Neural crest cell (in vitro differentiated cells): ENCODE data around the gene FLNA. TPM values are rescaled to one million over a fixed set of nuclear protein-coding genes. Genes with fewer than 3 reads are reported as not detected.
"Not testable (repeated sequence)": the region's sequence is repeated elsewhere in the genome, so short reads cannot be mapped to it uniquely, and the experiment has no call there.

Experiments used
- DNase-seq: peaks from one replicate; pipeline ENCODE4 v3.0.0; 2021; ENCODE audit warnings: low read depth, mixed read lengths, low spot score
- H3K27ac Mint-ChIP-seq: one replicate; pipeline ENCODE4 v1.8.0; 2021; ENCODE audit warnings: mild to moderate bottlenecking, mixed read lengths; ENCODE audit not compliant: unreplicated experiment
- H3K27me3 Mint-ChIP-seq: 2 replicates; pipeline ENCODE4 v1.8.0; 2021; ENCODE audit warnings: low read depth, mild to moderate bottlenecking, mixed read lengths
- H3K36me3 Mint-ChIP-seq: 2 replicates; pipeline ENCODE4 v1.8.0; 2021; ENCODE audit warnings: low read depth, mild to moderate bottlenecking, mixed read lengths
- H3K4me1 Mint-ChIP-seq: 2 replicates; pipeline ENCODE4 v1.8.0; 2021; ENCODE audit warnings: mixed read lengths
- H3K4me3 Mint-ChIP-seq: one replicate; pipeline ENCODE4 v1.8.0; 2021; ENCODE audit warnings: mild to moderate bottlenecking, mixed read lengths
- H3K9me3 Mint-ChIP-seq: 2 replicates; pipeline ENCODE4 v1.8.0; 2021; ENCODE audit warnings: mixed read lengths
- CTCF ChIP-seq: fragments of 200-600 bp; sonication (generic); conservative IDR thresholded peaks from 2 replicates; pipeline ENCODE4 v1.5.0; 2021; ENCODE audit warnings: antibody characterized with exemption, mild to moderate bottlenecking
- total RNA-seq: library from RNA; stranded (reverse); gene quantifications from 2 replicates; pipeline ENCODE4 v1.2.1, GENCODE V29; 2021

The FLNA gene
- total RNA-seq, 1 donor from 2014 or later = 809 TPM

GRCh38 chrX:154397888-154398667 lies 23.6 kb upstream of the FLNA start, which contains the start of gene RPL10:
RPL10 (plus strand) TSS chrX:154398377; CDS start chrX:154398520, 143 bp downstream.
- peak; percentile 77 for DNase-seq
- Mint-ChIP-seq H3K4me1 (peaks cover 19% of the 10 kb centered on the region), H3K4me3 (peak within 1 kb of the TSS; percentile 96), H3K36me3 (peaks cover 18% of the 10 kb centered on the region), H3K9me3 (peaks cover 4% of the 10 kb centered on the region), H3K27me3 (peaks cover 23% of the 10 kb centered on the region), H3K27ac (peak within 1 kb of the TSS; percentile 100)
- no peak for TF ChIP-seq CTCF

GRCh38 chrX:154396973-154397887 lies 22.8 kb upstream of the FLNA start:
- peaks cover 19% of the 10 kb centered on the region for H3K4me1 Mint-ChIP-seq
- peaks cover 4% of the 10 kb centered on the region for H3K9me3 Mint-ChIP-seq
- peak; percentile 48 for DNase-seq
- H3K4me3 Mint-ChIP-seq = peak overlapping the region; percentile 96
- peaks cover 18% of the 10 kb centered on the region for H3K36me3 Mint-ChIP-seq
- TF ChIP-seq CTCF = no peak
- peaks cover 20% of the 10 kb centered on the region for H3K27me3 Mint-ChIP-seq
- H3K27ac Mint-ChIP-seq = peak overlapping the region; percentile 100

- H3K4me3 Mint-ChIP-seq, DNase-seq, H3K9me3 Mint-ChIP-seq, H3K27ac Mint-ChIP-seq: not testable (repeated sequence)
- peaks cover 18% of the 10 kb centered on the region for H3K36me3 Mint-ChIP-seq
- peaks cover 17% of the 10 kb centered on the region for H3K27me3 Mint-ChIP-seq
- peaks cover 19% of the 10 kb centered on the region for H3K4me1 Mint-ChIP-seq
Measured at GRCh38 chrX:154396363-154396762, 21.9 kb upstream of the FLNA start.

GRCh38 chrX:154389812-154390747 lies 15.6 kb upstream of the FLNA start:
- not testable (repeated sequence) for H3K27ac Mint-ChIP-seq

GRCh38 chrX:154388649-154389048 lies 14.2 kb upstream of the FLNA start:
- not testable (repeated sequence) for H3K4me1 Mint-ChIP-seq, H3K4me3 Mint-ChIP-seq, H3K27me3 Mint-ChIP-seq

More at GRCh38 chrX:154389812-154390747, 15.6 kb upstream of the FLNA start:
- H3K27me3 Mint-ChIP-seq, DNase-seq, H3K36me3 Mint-ChIP-seq, H3K4me3 Mint-ChIP-seq, H3K4me1 Mint-ChIP-seq, H3K9me3 Mint-ChIP-seq: not testable (repeated sequence)

GRCh38 chrX:154388094-154388493 lies 13.7 kb upstream of the FLNA start:
- H3K27me3 Mint-ChIP-seq, H3K36me3 Mint-ChIP-seq, H3K9me3 Mint-ChIP-seq, H3K4me1 Mint-ChIP-seq, DNase-seq, H3K27ac Mint-ChIP-seq, H3K4me3 Mint-ChIP-seq: not testable (repeated sequence)

More at GRCh38 chrX:154388649-154389048, 14.2 kb upstream of the FLNA start:
- DNase-seq, H3K9me3 Mint-ChIP-seq, H3K27ac Mint-ChIP-seq, H3K36me3 Mint-ChIP-seq: not testable (repeated sequence)
